H9 (cell line): Measurements from ENCODE around the gene RHEBL1. TPM values are rescaled to one million over a fixed set of nuclear protein-coding genes. Genes with fewer than 3 reads are reported as not detected.

Source experiments
- DNase-seq: peaks from one replicate; pipeline ENCODE4 v3.0.0-alpha.2; 2017
- H2AFZ ChIP-seq: one replicate; pipeline ENCODE4 v1.6.1; 2013; ENCODE audit warnings: mild to moderate bottlenecking, low read length, control low read depth, moderate library complexity
- H2AK5ac ChIP-seq: 2 replicates; pipeline ENCODE4 v1.6.1; 2013; ENCODE audit warnings: low read length, control low read depth, mixed read lengths; ENCODE audit not compliant: insufficient read length
- H2BK120ac ChIP-seq: one replicate; pipeline ENCODE4 v1.6.1; 2013; ENCODE audit warnings: low read depth, mild to moderate bottlenecking, low read length, control low read depth, inconsistent platforms; ENCODE audit not compliant: poor library complexity, severe bottlenecking
- H2BK12ac ChIP-seq: 2 replicates; pipeline ENCODE4 v1.6.1; 2013; ENCODE audit warnings: low read length, control low read depth, mixed read lengths, low read depth; ENCODE audit not compliant: insufficient read length
- H2BK15ac ChIP-seq: 2 replicates; pipeline ENCODE4 v1.6.1; 2013; ENCODE audit warnings: low read depth, low read length, control low read depth
- H2BK20ac ChIP-seq: one replicate; pipeline ENCODE4 v1.6.1; 2013; ENCODE audit warnings: low read depth, mild to moderate bottlenecking, low read length, control low read depth, inconsistent platforms; ENCODE audit not compliant: poor library complexity, severe bottlenecking
- H2BK5ac ChIP-seq: 2 replicates; pipeline ENCODE4 v1.6.1; 2013; ENCODE audit warnings: low read length, control low read depth, mixed read lengths; ENCODE audit not compliant: insufficient read length
- H3K14ac ChIP-seq: 2 replicates; pipeline ENCODE4 v1.6.1; 2013; ENCODE audit warnings: low read length, control low read depth; ENCODE audit not compliant: insufficient read depth
- H3K18ac ChIP-seq: 2 replicates; pipeline ENCODE4 v1.6.1; 2013; ENCODE audit warnings: low read depth, mild to moderate bottlenecking, mixed read lengths, low read length, control low read depth; ENCODE audit not compliant: insufficient read length
- H3K23ac ChIP-seq: 2 replicates; pipeline ENCODE4 v1.6.1; 2013; ENCODE audit warnings: low read length, control low read depth, mixed read lengths, low read depth; ENCODE audit not compliant: insufficient read length
- H3K23me2 ChIP-seq: 2 replicates; pipeline ENCODE4 v1.6.1; 2013; ENCODE audit warnings: low read depth, mild to moderate bottlenecking, mixed read lengths, low read length, control low read depth; ENCODE audit not compliant: insufficient read length, poor library complexity, severe bottlenecking
- H3K27ac ChIP-seq: 2 replicates; pipeline ENCODE4 v1.5.1; 2013; ENCODE audit warnings: low read length, control low read depth, mixed read lengths, low read depth; ENCODE audit not compliant: insufficient read length
- H3K27me3 ChIP-seq: 2 replicates; pipeline ENCODE4 v1.6.1; 2013; ENCODE audit warnings: low read length, control low read depth, inconsistent platforms; ENCODE audit not compliant: insufficient read depth
- H3K4ac ChIP-seq: 2 replicates; pipeline ENCODE4 v1.6.1; 2013; ENCODE audit warnings: low read depth, mild to moderate bottlenecking, control low read depth, inconsistent platforms, low read length, moderate library complexity
- H3K4me1 ChIP-seq: 2 replicates; pipeline ENCODE4 v1.6.1; 2013; ENCODE audit warnings: low read length, control low read depth, inconsistent platforms; ENCODE audit not compliant: insufficient read depth
- H3K4me2 ChIP-seq: 2 replicates; pipeline ENCODE4 v1.6.1; 2013; ENCODE audit warnings: low read length, control low read depth, mixed read lengths; ENCODE audit not compliant: insufficient read length, insufficient read depth
- H3K56ac ChIP-seq: 2 replicates; pipeline ENCODE4 v1.6.1; 2013; ENCODE audit warnings: low read depth, mild to moderate bottlenecking, mixed read lengths, low read length, control low read depth; ENCODE audit not compliant: insufficient read length
- H3K79me1 ChIP-seq: 2 replicates; pipeline ENCODE4 v1.6.1; 2013; ENCODE audit warnings: low read depth, mild to moderate bottlenecking, moderate library complexity, low read length, control low read depth, inconsistent platforms; ENCODE audit not compliant: insufficient read depth, poor library complexity, severe bottlenecking
- H3K79me2 ChIP-seq: 2 replicates; pipeline ENCODE4 v1.6.1; 2013; ENCODE audit warnings: low read length, control low read depth, inconsistent platforms; ENCODE audit not compliant: insufficient read depth
- H3K9ac ChIP-seq: 2 replicates; pipeline ENCODE4 v1.6.1; 2013; ENCODE audit warnings: low read length, control low read depth, mixed read lengths; ENCODE audit not compliant: insufficient read length; ENCODE audit errors: extremely low read depth
- H3K9me3 ChIP-seq: one replicate; pipeline ENCODE4 v1.6.1; 2013; ENCODE audit warnings: low read depth, low read length, inconsistent platforms; ENCODE audit not compliant: control insufficient read depth
- H3T11ph ChIP-seq: one replicate; pipeline ENCODE4 v1.6.1; 2013; ENCODE audit warnings: mild to moderate bottlenecking, low read length, control low read depth, inconsistent platforms
- H4K20me1 ChIP-seq: one replicate; pipeline ENCODE4 v1.6.1; 2013; ENCODE audit not compliant: control insufficient read depth, insufficient read length, insufficient read depth
- H4K5ac ChIP-seq: 2 replicates; pipeline ENCODE4 v1.6.1; 2013; ENCODE audit warnings: low read depth, mild to moderate bottlenecking, mixed read lengths, low read length, control low read depth; ENCODE audit not compliant: insufficient read length
- H4K8ac ChIP-seq: replicated peaks from 2 replicates; pipeline ENCODE4 v1.6.1; 2013; ENCODE audit warnings: low read length, control low read depth, mixed read lengths, low read depth; ENCODE audit not compliant: insufficient read length
- H4K91ac ChIP-seq: 2 replicates; pipeline ENCODE4 v1.6.1; 2013; ENCODE audit warnings: low read depth, mild to moderate bottlenecking, moderate library complexity, mixed read lengths, low read length, control low read depth; ENCODE audit not compliant: insufficient read length
- H3K27ac Mint-ChIP-seq, 3 experiments: 2 replicates in 2 of 3; 3 replicates in 1 of 3; pipeline ENCODE4 v1.8.0; 2020 to 2021; ENCODE audit warnings: mixed read lengths in 3 of 3, mild to moderate bottlenecking in 1 of 3, moderate library complexity in 1 of 3
- H3K27me3 Mint-ChIP-seq: 2 replicates; pipeline ENCODE4 v1.8.0; 2021; ENCODE audit warnings: low read depth, mild to moderate bottlenecking, moderate library complexity, mixed read lengths
- H3K36me3 Mint-ChIP-seq, 3 experiments: 2 replicates in 2 of 3; 3 replicates in 1 of 3; pipeline ENCODE4 v1.8.0; 2020 to 2021; ENCODE audit warnings: low read depth in 3 of 3, mixed read lengths in 3 of 3; ENCODE audit not compliant: insufficient read depth in 1 of 3
- H3K4me1 Mint-ChIP-seq, 2 experiments: 2 replicates each; pipeline ENCODE4 v1.8.0; 2020; ENCODE audit warnings: mixed read lengths in 2 of 2
- H3K4me3 Mint-ChIP-seq, 2 experiments: 2 replicates in 1 of 2; 3 replicates in 1 of 2; pipeline ENCODE4 v1.8.0; 2020 to 2021; ENCODE audit warnings: mild to moderate bottlenecking in 2 of 2, mixed read lengths in 2 of 2, moderate library complexity in 1 of 2
- H3K9me3 Mint-ChIP-seq, 2 experiments: 2 replicates in 1 of 2; 3 replicates in 1 of 2; pipeline ENCODE4 v1.8.0; 2020; ENCODE audit warnings: mild to moderate bottlenecking in 2 of 2, mixed read lengths in 2 of 2, moderate library complexity in 1 of 2
- CTCF ChIP-seq: fragments of 200-600 bp; sonication (generic); conservative IDR thresholded peaks from 3 replicates; pipeline ENCODE4 v1.8.0; 2021; ENCODE audit warnings: antibody characterized with exemption, mild to moderate bottlenecking
- WGBS: extraction: QIAGEN DNeasy Blood & Tissue Kit; methylation state at CpG from one replicate; pipeline ENCODE4 v1.1.7; 2013; ENCODE audit warnings: missing lambda C conversion rate, low lambda C conversion rate, mixed read lengths; ENCODE audit not compliant: insufficient read length; ENCODE audit errors: extremely low coverage; 5-methylcytosine and 5-hydroxymethylcytosine counted together
- total RNA-seq: library from RNA; stranded (reverse); gene quantifications from 2 replicates; pipeline ENCODE4 v1.2.1, GENCODE V29; 2021

The RHEBL1 gene
- total RNA-seq, 1 experiment from 2014 or later, result 4.0 TPM

DNA sequence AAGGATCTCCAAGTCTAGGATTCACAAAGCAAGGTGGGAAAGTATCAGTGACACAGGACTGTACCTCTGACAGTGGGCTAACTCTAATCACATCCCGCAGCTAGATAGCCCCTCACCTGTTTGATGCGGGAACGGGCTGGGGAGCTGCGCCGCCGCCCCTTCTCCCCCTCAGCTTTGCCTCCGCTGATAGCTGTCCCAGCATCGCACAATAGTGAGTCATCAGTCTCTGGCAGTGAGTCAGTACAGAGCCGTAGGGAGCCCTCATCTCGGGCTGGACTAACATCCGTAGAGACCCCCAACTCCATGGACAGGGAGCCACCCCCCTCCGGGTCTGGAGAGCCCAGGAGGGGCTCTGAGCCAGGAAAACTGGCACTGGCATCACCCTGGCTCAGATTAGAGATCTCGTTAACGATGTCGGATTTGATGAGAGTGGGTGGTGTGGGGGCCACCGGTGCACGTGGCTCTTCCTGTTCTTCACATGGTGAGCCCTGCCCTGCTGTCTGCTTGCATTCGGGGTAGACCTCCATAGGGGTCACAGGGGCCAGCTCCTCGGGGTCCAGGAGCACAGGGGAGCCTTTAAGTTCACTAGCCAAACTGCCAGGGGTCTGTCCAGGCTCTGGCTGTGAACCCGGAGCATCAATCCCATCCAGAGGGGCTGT lies 20.1 kb downstream of the RHEBL1 start:
- H3K36me3 Mint-ChIP-seq, result peaks cover 75 to 99% (median 97%) of the 10 kb centered on the region in 3 experiments

More for the DNA sequence above, 20.1 kb downstream of the RHEBL1 start:
- DNase-seq, result no peak
- no CpG with 5 or more reads among the region's 20 CpGs for WGBS
- Histone ChIP-seq H3K18ac (no peak overlapping the region), H4K8ac (no peak overlapping the region), H2BK15ac (no peak overlapping the region), H3K4ac (no peak overlapping the region), H2BK12ac (no peak overlapping the region), H3K14ac (no peak overlapping the region), H3K56ac (no peak overlapping the region), H3K4me1 (no peaks in the 10 kb centered on the region), H3K79me1 (peaks cover 4% of the 10 kb centered on the region), H4K20me1 (no peaks in the 10 kb centered on the region), H2BK5ac (no peak overlapping the region), H3K23me2 (no peaks in the 10 kb centered on the region), H2BK20ac (no peak overlapping the region), H2AK5ac (no peak overlapping the region), H4K5ac (no peak overlapping the region), H3K9ac (no peak overlapping the region), H3K23ac (no peak overlapping the region), H3K79me2 (peaks cover 3% of the 10 kb centered on the region; the same call in 1 of the 2 replicates), H3K9me3 (no peaks in the 10 kb centered on the region), H3K27me3 (no peaks in the 10 kb centered on the region), H3T11ph (no peak overlapping the region), H4K91ac (no peak overlapping the region), H2BK120ac (no peak overlapping the region), H2AFZ (no peak overlapping the region), H3K27ac (no peak overlapping the region), H3K4me2 (no peak overlapping the region)
- H3K9me3 Mint-ChIP-seq, result no peaks in the 10 kb centered on the region
- H3K4me3 Mint-ChIP-seq, result no peak overlapping the region
- H3K27me3 Mint-ChIP-seq, result no peaks in the 10 kb centered on the region
- peaks cover 0 to under 1% of the 10 kb centered on the region in 2 experiments; a peak in 1 of 4 replicates for H3K4me1 Mint-ChIP-seq
- TF ChIP-seq CTCF, result no peak
- no peak overlapping the region for H3K27ac Mint-ChIP-seq
